Thymus (tissue), 11 donors: Measurements from ENCODE around the gene TMIE. TPM values are rescaled to one million over a fixed set of nuclear protein-coding genes. Genes with fewer than 3 reads are reported as not detected.
A peak's percentile ranks its signal among the peaks of the same experiment; 100 is the strongest.
"Not testable (repeated sequence)": the region's sequence is repeated elsewhere in the genome, so short reads cannot be mapped to it uniquely, and the experiment has no call there.

ENCODE experiments used
- DNase-seq, 9 donors: peaks; one replicate each; pipeline ENCODE4 v3.0.0-alpha.2; 2013; ENCODE audit warnings: low spot score in 9 of 9, low read depth in 6 of 9, missing footprints in 1 of 9
- H3K27ac ChIP-seq, 2 donors: one replicate each; pipeline ENCODE4 v1.5.1; 2013; ENCODE audit warnings: control low read depth in 1 of 2, low read depth in 1 of 2, low read length in 1 of 2, mild to moderate bottlenecking in 1 of 2, moderate library complexity in 1 of 2
- H3K27me3 ChIP-seq, 2 donors: one replicate each; pipeline ENCODE4 v1.5.1; 2013; ENCODE audit warnings: low read length in 1 of 2; ENCODE audit not compliant: control insufficient read depth in 2 of 2, insufficient read depth in 1 of 2
- H3K36me3 ChIP-seq, 2 donors: one replicate each; pipeline ENCODE4 v1.5.1; 2013; ENCODE audit warnings: low read length in 1 of 2, mild to moderate bottlenecking in 1 of 2, moderate library complexity in 1 of 2; ENCODE audit not compliant: control insufficient read depth in 2 of 2, insufficient read depth in 2 of 2
- H3K4me1 ChIP-seq, 2 donors: one replicate each; pipeline ENCODE4 v1.5.1; 2013; ENCODE audit warnings: low read length in 2 of 2; ENCODE audit not compliant: control insufficient read depth in 2 of 2, insufficient read depth in 2 of 2
- H3K4me3 ChIP-seq, 2 donors: one replicate each; pipeline ENCODE4 v1.5.1; 2013; ENCODE audit warnings: low read length in 2 of 2, control low read depth in 1 of 2, mild to moderate bottlenecking in 1 of 2
- H3K9me3 ChIP-seq, 2 donors: one replicate each; pipeline ENCODE4 v1.5.1; 2013; ENCODE audit warnings: low read length in 1 of 2, mild to moderate bottlenecking in 1 of 2; ENCODE audit not compliant: control insufficient read depth in 2 of 2, insufficient read depth in 1 of 2
- WGBS: extraction: QIAGEN DNeasy Blood & Tissue Kit; methylation state at CpG from one replicate; pipeline ENCODE4 v1.1.7; 2013; 5-methylcytosine and 5-hydroxymethylcytosine counted together
- polyA plus RNA-seq: library from polyadenylated mRNA; stranded (reverse); fragments of 200-250 nt; gene quantifications from one replicate; pipeline ENCODE4 v1.2.3, GENCODE V29; 2013
- total RNA-seq: library from RNA; stranded (reverse); fragments of 120-200 nt; gene quantifications from one replicate; pipeline ENCODE4 v1.2.4, GENCODE V29; 2013
- donor health status: healthy.

TMIE gene
- total and polyA plus RNA-seq, 2 donors: 0.57 to 0.85 TPM

- H3K27ac ChIP-seq: peak overlapping the region; percentile 61 to 91
- H3K9me3 ChIP-seq: peaks cover 0 to 5% of the 10 kb centered on the region in 2 donors
- peaks cover 5 to 27% of the 10 kb centered on the region in 2 donors for H3K27me3 ChIP-seq
- 38% methylated on average over 11 of the region's 11 CpGs for WGBS
- H3K36me3 ChIP-seq: no peaks in the 10 kb centered on the region
- no peak overlapping the region for H3K4me3 ChIP-seq
- peak; percentile 40 to 85 (median 64) for DNase-seq
- peaks cover 38 to 63% of the 10 kb centered on the region in 2 donors for H3K4me1 ChIP-seq
Measured at GRCh38 chr3:46695177-46695961, 5.8 kb upstream of the TMIE start.

- Histone ChIP-seq H3K4me3 (no peak overlapping the region), H3K27ac (peak overlapping the region in 1 of 2 donors; percentile 91), H3K9me3 (peaks cover 0 to 5% of the 10 kb centered on the region in 2 donors), H3K4me1 (peaks cover 33 to 54% of the 10 kb centered on the region in 2 donors), H3K27me3 (peaks cover 8 to 36% of the 10 kb centered on the region in 2 donors), H3K36me3 (no peaks in the 10 kb centered on the region)
- peak in 1 of 9 donors; percentile 25 for DNase-seq
- 95% methylated on average over 4 of the region's 4 CpGs for WGBS
Measured at GRCh38 chr3:46695962-46696894, 5.0 kb upstream of the TMIE start.

- peaks cover 13 to 19% of the 10 kb centered on the region in 2 donors for H3K4me1 ChIP-seq
- no peak overlapping the region for H3K4me3 ChIP-seq
- WGBS: 91% methylated on average over 8 of the region's 8 CpGs
- DNase-seq: no peak
- H3K27ac ChIP-seq: no peak overlapping the region
- peaks cover 0 to 5% of the 10 kb centered on the region in 2 donors for H3K9me3 ChIP-seq
- H3K27me3 ChIP-seq: peaks cover 20 to 38% of the 10 kb centered on the region in 2 donors
- no peaks in the 10 kb centered on the region for H3K36me3 ChIP-seq
Measured at GRCh38 chr3:46699676-46700523, 1.3 kb upstream of the TMIE start.

DNA sequence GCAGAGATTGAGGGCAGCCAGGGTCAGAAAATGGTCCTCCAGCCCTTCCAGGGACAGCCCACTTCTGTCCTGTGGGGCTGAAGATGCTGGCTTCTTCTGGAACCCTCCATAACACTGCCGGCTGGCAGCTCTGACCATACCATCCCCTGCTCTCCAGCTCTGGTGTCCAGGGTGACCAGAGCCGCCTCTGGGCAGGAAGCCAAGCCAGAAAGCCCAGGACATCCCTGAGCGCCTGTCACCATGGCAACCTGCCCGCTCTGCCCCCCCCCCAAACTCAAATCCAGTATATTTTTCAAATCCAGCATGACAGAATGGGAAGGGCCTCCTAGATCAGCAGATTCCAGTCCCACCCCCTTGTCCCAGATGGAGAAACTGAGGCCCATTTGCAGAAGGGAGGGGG is 420 bp upstream of the TMIE start:
- Histone ChIP-seq H3K9me3 (peaks cover 0 to 5% of the 10 kb centered on the region in 2 donors), H3K36me3 (no peaks in the 10 kb centered on the region), H3K4me3 (no peak overlapping the region), H3K27me3 (peaks cover 20 to 41% of the 10 kb centered on the region in 2 donors), H3K4me1 (peaks cover 6 to 10% of the 10 kb centered on the region in 2 donors), H3K27ac (no peak overlapping the region)
- no peak for DNase-seq
- WGBS: 93% methylated on average over 4 of the region's 4 CpGs

GRCh38 chr3:46702246-46703012 is 1.2 kb downstream of the TMIE start:
- H3K36me3 ChIP-seq: no peaks in the 10 kb centered on the region
- no peak for DNase-seq
- no peak overlapping the region for H3K4me3 ChIP-seq
- WGBS: 97% methylated on average over 4 of the region's 4 CpGs
- H3K27ac ChIP-seq: no peak overlapping the region
- peaks cover 0 to 1% of the 10 kb centered on the region in 2 donors for H3K9me3 ChIP-seq
- no peaks in the 10 kb centered on the region for H3K4me1 ChIP-seq
- H3K27me3 ChIP-seq: peaks cover 20 to 53% of the 10 kb centered on the region in 2 donors

DNA sequence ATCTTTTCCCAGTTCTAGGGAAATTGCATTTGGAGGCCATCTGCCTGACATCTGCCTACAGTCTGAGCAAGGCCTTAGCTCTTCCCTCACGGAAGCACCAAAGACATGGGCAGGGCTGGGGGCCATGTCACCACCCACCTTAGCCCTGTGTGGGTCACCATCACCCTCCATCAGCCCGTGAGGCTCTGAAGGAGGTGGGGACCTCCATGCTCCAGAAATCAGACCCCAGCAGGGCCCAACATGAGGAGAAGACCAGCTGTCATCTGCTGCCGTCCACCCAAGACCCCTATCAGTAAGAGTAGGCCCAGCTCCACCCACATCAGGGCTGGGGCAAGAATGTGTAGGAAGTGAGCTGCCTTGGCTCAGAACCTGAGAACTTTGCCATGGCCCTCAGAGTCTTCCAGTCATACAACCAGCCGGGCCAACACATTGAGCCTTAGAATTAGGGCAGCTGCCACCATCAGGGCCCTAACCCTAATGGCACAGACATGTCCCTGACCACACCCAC is 1.9 kb downstream of the TMIE start:
- no peaks in the 10 kb centered on the region for H3K9me3 ChIP-seq
- peaks cover 20 to 54% of the 10 kb centered on the region in 2 donors for H3K27me3 ChIP-seq
- H3K27ac ChIP-seq: no peak overlapping the region
- DNase-seq: no peak
- no peak overlapping the region for H3K4me3 ChIP-seq
- H3K4me1 ChIP-seq: no peaks in the 10 kb centered on the region
- WGBS: 98% methylated on average over 4 of the region's 4 CpGs
- no peaks in the 10 kb centered on the region for H3K36me3 ChIP-seq

DNA sequence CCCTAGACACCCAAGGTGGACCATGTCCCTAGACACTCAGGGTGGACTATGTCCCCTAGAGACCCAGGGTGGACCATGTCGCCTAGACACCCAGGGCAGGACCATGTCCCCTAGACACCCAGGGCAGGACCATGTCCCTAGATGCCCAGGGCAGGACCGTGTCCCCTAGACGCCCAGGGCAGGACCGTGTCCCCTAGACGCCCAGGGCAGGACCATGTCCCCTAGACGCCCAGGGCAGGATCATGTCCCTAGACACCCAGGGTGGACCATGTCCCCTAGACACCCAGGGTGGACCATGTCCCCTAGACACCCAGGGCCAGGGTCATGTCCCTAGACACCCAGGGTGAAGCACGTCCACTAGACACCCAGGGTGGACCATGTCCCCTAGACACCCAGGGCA is 3.2 kb downstream of the TMIE start:
- not testable (repeated sequence) for H3K4me3 ChIP-seq, H3K36me3 ChIP-seq, H3K27ac ChIP-seq, DNase-seq, H3K4me1 ChIP-seq, H3K9me3 ChIP-seq
- WGBS: 65% methylated on average over 7 of the region's 7 CpGs
- H3K27me3 ChIP-seq: peaks cover 20 to 54% of the 10 kb centered on the region in 2 donors

DNA sequence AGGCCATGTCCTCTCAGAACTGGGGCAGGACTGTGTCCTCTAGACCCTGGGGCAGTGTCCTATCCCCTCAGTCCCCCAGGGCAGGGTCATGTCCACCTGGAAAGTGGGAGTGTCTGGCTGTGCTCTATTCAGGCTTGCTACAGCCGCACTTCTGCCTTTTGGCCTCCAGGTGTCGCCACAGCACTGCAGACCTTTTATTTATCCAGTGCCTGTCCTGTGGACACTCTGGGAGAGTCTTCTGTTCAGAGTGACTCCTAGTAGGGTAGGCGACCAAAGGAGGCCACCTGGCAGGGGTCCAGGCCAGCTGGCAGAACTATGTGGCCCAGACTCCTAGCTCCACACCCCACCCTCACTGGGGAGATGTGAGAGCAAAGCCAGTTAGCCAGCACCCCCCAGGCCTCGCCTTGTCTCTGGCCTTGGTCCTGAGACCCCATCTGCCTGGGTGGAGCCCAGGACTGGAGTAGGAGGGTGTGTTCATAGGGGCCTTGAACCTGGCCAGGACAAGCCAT is 3.9 kb downstream of the TMIE start:
- Histone ChIP-seq H3K36me3 (no peaks in the 10 kb centered on the region), H3K27ac (no peak overlapping the region), H3K4me3 (no peak overlapping the region), H3K27me3 (peaks cover 20 to 49% of the 10 kb centered on the region in 2 donors), H3K4me1 (no peaks in the 10 kb centered on the region), H3K9me3 (no peaks in the 10 kb centered on the region)
- 24% methylated on average over 4 of the region's 4 CpGs for WGBS
- DNase-seq: peak in 7 of 9 donors; percentile 33 to 73 (median 57)
